Body of pancreas (tissue), 4 donors: Measurements from ENCODE around the gene VPS39.

Experiments
- CTCF ChIP-seq, 7 experiments: fragments of 450-650 bp in 4 of 7; fragments of 200-600 bp in 3 of 7; sonication (generic) in 3 of 7; IDR thresholded peaks; one replicate each; pipeline ENCODE4 v1.5.1; 2016 to 2019; ENCODE audit warnings: antibody characterized with exemption in 7 of 7
- POLR2A ChIP-seq, 3 donors: fragments of 450-650 bp; IDR thresholded peaks; one replicate each; pipeline ENCODE4 v1.6.1; 2016; ENCODE audit warnings: antibody characterized with exemption in 3 of 3, mild to moderate bottlenecking in 2 of 3

GRCh38 chr15:42119446-42119760, 88.7 kb downstream of the VPS39 start:
- TF ChIP-seq CTCF (IDR thresholded peaks at IDR 0.05) (no peak), POLR2A (IDR thresholded peaks at IDR 0.05) (no peak)
